ENCODE measurements around the gene PAPPA. TPM values are rescaled to one million over a fixed set of nuclear protein-coding genes. Genes with fewer than 3 reads are reported as not detected.

Gene PAPPA
- total RNA-seq, 2 experiments from 2014 or later: not detected

- H3K4me2 ChIP-seq (ENCODE audit: low read length): no peak overlapping the region
- ChIA-PET CTCF (ENCODE audit: unreplicated experiment) (no interaction called here), POLR2A (interaction anchor here (0.7 kb wide), 1 partner anchor 1098 kb away, joined by 4 read pairs; no protein-coding TSS in a partner anchor)
- H3K4me3 ChIP-seq (ENCODE audit: low read depth, low read length, poor library complexity, severe bottlenecking): no peak overlapping the region
- intact Hi-C loops (cut with micrococcal nuclease; ENCODE audit: unreplicated experiment): no loop called here
- H3K9me2 ChIP-seq (ENCODE audit: insufficient read depth, low read length): no peaks in the 10 kb centered on the region
- H3K36me3 ChIP-seq (ENCODE audit: insufficient read depth, low read length): no peaks in the 10 kb centered on the region
- TF ChIP-seq EZH2phosphoT487 (IDR thresholded peaks at IDR 0.05; ENCODE audit: borderline replicate concordance, low read depth, low read length) (no peak), CTCF (conservative IDR thresholded peaks at IDR 0.05; ENCODE audit: low read length) (no peak)
- H3K27ac ChIP-seq (ENCODE audit: low read depth, low read length, poor library complexity, severe bottlenecking): no peak overlapping the region
- no peak for DNase-seq (ENCODE audit: low spot score)
- H3K4me1 ChIP-seq (ENCODE audit: insufficient read depth, low read length, poor library complexity, severe bottlenecking): no peaks in the 10 kb centered on the region
- BruUV-seq (replicated peaks): no TSS peak
- H3K79me2 ChIP-seq (ENCODE audit: insufficient read depth, low read depth, low read length): no peaks in the 10 kb centered on the region
- no peaks in the 10 kb centered on the region for H3K9me3 ChIP-seq (ENCODE audit: low read length)
- H2AFZ ChIP-seq (ENCODE audit: low read length): no peak overlapping the region
- H4K20me1 ChIP-seq (ENCODE audit: insufficient read depth, low read length): no peaks in the 10 kb centered on the region
These were observed 236.1 kb downstream of the PAPPA start for GRCh38 chr9:116389541-116390302.

- Histone ChIP-seq H3K27ac (ENCODE audit: low read depth, low read length, poor library complexity, severe bottlenecking) (no peak overlapping the region), H3K79me2 (ENCODE audit: insufficient read depth, low read depth, low read length) (no peaks in the 10 kb centered on the region), H2AFZ (ENCODE audit: low read length) (no peak overlapping the region), H3K9me3 (ENCODE audit: low read length) (no peaks in the 10 kb centered on the region), H4K20me1 (ENCODE audit: insufficient read depth, low read length) (no peaks in the 10 kb centered on the region), H3K36me3 (ENCODE audit: insufficient read depth, low read length) (no peaks in the 10 kb centered on the region), H3K4me3 (ENCODE audit: low read depth, low read length, poor library complexity, severe bottlenecking) (no peak overlapping the region), H3K9me2 (ENCODE audit: insufficient read depth, low read length) (no peaks in the 10 kb centered on the region), H3K4me2 (ENCODE audit: low read length) (no peak overlapping the region), H3K4me1 (ENCODE audit: insufficient read depth, low read length, poor library complexity, severe bottlenecking) (no peaks in the 10 kb centered on the region)
- intact Hi-C loops (cut with micrococcal nuclease; ENCODE audit: unreplicated experiment): no loop called here
- TF ChIP-seq CTCF (conservative IDR thresholded peaks at IDR 0.05; ENCODE audit: low read length) (no peak), EZH2phosphoT487 (IDR thresholded peaks at IDR 0.05; ENCODE audit: borderline replicate concordance, low read depth, low read length) (no peak)
- no peak for DNase-seq (ENCODE audit: low spot score)
- CTCF ChIA-PET (ENCODE audit: unreplicated experiment): interaction anchor here (0.6 kb wide), 1 partner anchor 377 kb away, joined by 3 read pairs; no protein-coding TSS in a partner anchor
- POLR2A ChIA-PET: interaction anchor here (0.7 kb wide), 1 partner anchor 1136 kb away, joined by 3 read pairs; no protein-coding TSS in a partner anchor
- BruUV-seq (replicated peaks): no TSS peak
These were observed 237.0 kb downstream of the PAPPA start for GRCh38 chr9:116390303-116391228.
